Measurements from ENCODE around the gene GLRX3. TPM values are rescaled to one million over a fixed set of nuclear protein-coding genes. Genes with fewer than 3 reads are reported as not detected.

GLRX3 gene
- total and polyA plus RNA-seq, 2 of the 13 experiments (the other 11 are each of a cell fraction or from before 2014, with no cell fraction given), result 91.4 to 135 TPM

DNA sequence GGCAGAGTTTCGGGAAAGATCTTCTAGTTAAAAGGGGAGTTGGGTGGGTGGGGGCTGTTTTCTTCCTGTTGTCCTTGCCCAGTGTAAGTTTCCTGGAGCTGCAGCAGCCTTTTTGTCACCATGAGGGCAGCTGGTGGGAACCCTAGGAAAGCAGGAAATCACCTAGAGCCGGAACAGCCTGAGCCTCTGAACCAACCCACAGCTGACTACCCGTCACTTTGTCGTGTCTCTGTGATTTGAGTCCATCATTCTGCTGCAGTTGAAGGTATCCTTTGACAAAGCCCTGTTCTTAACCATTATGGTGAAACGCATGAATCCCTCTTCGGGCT, 24.4 kb upstream of the GLRX3 start:
- Histone ChIP-seq H4K20me1 (ENCODE audit: insufficient read depth, low read length) (peaks cover 5% of the 10 kb centered on the region; the same call in 1 of the 2 replicates), H3K4me1 (ENCODE audit: insufficient read depth, low read length) (peaks cover 23% of the 10 kb centered on the region), H3K79me2 (ENCODE audit: insufficient read depth, low read length) (peaks cover 10% of the 10 kb centered on the region), H3K27me3 (ENCODE audit: control insufficient read depth in 1 of 2, insufficient read depth in 2 of 2, low read length in 2 of 2) (peaks cover 0 to 4% of the 10 kb centered on the region in 2 experiments; a peak in 1 of 5 replicates), H3K4me3 (replicated peaks in 1 of 3; ENCODE audit: insufficient read depth in 1 of 3, low read depth in 2 of 3, low read length in 3 of 3) (peak overlapping the region; percentile 64 to 93 (median 73)), H3K9ac (ENCODE audit: insufficient read depth, low read depth, low read length) (peak overlapping the region; percentile 94), H3K9me3 (ENCODE audit: low read length) (no peaks in the 10 kb centered on the region), H3K27ac (ENCODE audit: extremely low read length, insufficient read depth, low read length) (peak overlapping the region; percentile 87), H3K36me3 (replicated peaks in 1 of 2; ENCODE audit: control insufficient read depth in 1 of 2, insufficient read depth in 2 of 2, low read length in 2 of 2) (no peaks in the 10 kb centered on the region), H3K4me2 (ENCODE audit: low read depth, low read length) (peak overlapping the region; percentile 77), H2AFZ (ENCODE audit: low read length) (no peak overlapping the region)
- POLR2A ChIA-PET, result interaction anchor here (2.2 to 4.0 kb wide), 2 partner anchors 14 to 26 kb away, joined by 6 to 221 read pairs; partner anchors contain the start of gene GLRX3
- intact Hi-C loops (cut with micrococcal nuclease; ENCODE audit: unreplicated experiment), result loop anchor here (2.0 to 10.0 kb wide), 2 partner anchors 67 to 647 kb away; partner anchors contain the start of gene MGMT
- 38% methylated on average over 5 of the region's 6 CpGs for WGBS (ENCODE audit: low lambda C conversion rate)
- in situ Hi-C loops (cut with HindIII; ENCODE audit: extremely low pct_ligation_motif_present, low pct_unique_long_range_greater_than_20kb), result no loop called here
- CTCF ChIA-PET (ENCODE audit: low intra/inter-chr PET ratio, low total read pairs), result no interaction called here
- TF ChIP-seq, protein P1, sequence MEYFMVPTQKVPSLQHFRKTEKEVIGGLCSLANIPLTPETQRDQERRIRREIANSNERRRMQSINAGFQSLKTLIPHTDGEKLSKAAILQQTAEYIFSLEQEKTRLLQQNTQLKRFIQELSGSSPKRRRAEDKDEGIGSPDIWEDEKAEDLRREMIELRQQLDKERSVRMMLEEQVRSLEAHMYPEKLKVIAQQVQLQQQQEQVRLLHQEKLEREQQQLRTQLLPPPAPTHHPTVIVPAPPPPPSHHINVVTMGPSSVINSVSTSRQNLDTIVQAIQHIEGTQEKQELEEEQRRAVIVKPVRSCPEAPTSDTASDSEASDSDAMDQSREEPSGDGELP (IDR thresholded peaks at IDR 0.05; ENCODE audit: borderline replicate concordance, low read depth), result peak; percentile 38; the same call in 1 of the 2 replicates
- TF ChIP-seq ZNF225 (CRISPR knock-in tag; IDR thresholded peaks at IDR 0.05) (no peak), KDM1A (CRISPR knock-in tag; IDR thresholded peaks at IDR 0.05) (peak; percentile 21; the same call in 1 of the 2 replicates), JARID2 (CRISPR knock-in tag; IDR thresholded peaks at IDR 0.05; ENCODE audit: insufficient replicate concordance) (no peak), MEIS1 (CRISPR knock-in tag; IDR thresholded peaks at IDR 0.05; ENCODE audit: borderline replicate concordance) (no peak), POLR2G (IDR thresholded peaks at IDR 0.05; ENCODE audit: low read depth, low read length) (no peak)
- TF ChIP-seq, protein P2, sequence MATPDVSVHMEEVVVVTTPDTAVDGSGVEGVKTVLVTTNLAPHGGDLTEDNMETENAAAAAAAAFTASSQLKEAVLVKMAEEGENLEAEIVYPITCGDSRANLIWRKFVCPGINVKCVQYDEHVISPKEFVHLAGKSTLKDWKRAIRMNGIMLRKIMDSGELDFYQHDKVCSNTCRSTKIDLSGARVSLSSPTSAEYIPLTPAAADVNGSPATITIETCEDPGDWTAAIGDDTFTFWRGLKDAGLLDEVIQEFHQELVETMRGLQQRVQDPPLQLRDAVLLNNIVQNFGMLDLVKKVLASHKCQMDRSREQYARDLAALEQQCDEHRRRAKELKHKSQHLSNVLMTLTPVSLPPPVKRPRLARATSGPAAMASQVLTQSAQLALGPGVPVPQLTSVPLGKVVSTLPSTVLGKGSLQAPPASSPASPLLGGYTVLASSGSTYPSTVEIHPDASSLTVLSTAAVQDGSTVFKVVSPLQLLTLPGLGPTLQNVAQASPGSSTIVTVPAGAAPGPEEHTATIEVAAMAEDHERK (CRISPR knock-in tag; IDR thresholded peaks at IDR 0.05; ENCODE audit: low read depth), result no peak
- TF ChIP-seq, protein P3, sequence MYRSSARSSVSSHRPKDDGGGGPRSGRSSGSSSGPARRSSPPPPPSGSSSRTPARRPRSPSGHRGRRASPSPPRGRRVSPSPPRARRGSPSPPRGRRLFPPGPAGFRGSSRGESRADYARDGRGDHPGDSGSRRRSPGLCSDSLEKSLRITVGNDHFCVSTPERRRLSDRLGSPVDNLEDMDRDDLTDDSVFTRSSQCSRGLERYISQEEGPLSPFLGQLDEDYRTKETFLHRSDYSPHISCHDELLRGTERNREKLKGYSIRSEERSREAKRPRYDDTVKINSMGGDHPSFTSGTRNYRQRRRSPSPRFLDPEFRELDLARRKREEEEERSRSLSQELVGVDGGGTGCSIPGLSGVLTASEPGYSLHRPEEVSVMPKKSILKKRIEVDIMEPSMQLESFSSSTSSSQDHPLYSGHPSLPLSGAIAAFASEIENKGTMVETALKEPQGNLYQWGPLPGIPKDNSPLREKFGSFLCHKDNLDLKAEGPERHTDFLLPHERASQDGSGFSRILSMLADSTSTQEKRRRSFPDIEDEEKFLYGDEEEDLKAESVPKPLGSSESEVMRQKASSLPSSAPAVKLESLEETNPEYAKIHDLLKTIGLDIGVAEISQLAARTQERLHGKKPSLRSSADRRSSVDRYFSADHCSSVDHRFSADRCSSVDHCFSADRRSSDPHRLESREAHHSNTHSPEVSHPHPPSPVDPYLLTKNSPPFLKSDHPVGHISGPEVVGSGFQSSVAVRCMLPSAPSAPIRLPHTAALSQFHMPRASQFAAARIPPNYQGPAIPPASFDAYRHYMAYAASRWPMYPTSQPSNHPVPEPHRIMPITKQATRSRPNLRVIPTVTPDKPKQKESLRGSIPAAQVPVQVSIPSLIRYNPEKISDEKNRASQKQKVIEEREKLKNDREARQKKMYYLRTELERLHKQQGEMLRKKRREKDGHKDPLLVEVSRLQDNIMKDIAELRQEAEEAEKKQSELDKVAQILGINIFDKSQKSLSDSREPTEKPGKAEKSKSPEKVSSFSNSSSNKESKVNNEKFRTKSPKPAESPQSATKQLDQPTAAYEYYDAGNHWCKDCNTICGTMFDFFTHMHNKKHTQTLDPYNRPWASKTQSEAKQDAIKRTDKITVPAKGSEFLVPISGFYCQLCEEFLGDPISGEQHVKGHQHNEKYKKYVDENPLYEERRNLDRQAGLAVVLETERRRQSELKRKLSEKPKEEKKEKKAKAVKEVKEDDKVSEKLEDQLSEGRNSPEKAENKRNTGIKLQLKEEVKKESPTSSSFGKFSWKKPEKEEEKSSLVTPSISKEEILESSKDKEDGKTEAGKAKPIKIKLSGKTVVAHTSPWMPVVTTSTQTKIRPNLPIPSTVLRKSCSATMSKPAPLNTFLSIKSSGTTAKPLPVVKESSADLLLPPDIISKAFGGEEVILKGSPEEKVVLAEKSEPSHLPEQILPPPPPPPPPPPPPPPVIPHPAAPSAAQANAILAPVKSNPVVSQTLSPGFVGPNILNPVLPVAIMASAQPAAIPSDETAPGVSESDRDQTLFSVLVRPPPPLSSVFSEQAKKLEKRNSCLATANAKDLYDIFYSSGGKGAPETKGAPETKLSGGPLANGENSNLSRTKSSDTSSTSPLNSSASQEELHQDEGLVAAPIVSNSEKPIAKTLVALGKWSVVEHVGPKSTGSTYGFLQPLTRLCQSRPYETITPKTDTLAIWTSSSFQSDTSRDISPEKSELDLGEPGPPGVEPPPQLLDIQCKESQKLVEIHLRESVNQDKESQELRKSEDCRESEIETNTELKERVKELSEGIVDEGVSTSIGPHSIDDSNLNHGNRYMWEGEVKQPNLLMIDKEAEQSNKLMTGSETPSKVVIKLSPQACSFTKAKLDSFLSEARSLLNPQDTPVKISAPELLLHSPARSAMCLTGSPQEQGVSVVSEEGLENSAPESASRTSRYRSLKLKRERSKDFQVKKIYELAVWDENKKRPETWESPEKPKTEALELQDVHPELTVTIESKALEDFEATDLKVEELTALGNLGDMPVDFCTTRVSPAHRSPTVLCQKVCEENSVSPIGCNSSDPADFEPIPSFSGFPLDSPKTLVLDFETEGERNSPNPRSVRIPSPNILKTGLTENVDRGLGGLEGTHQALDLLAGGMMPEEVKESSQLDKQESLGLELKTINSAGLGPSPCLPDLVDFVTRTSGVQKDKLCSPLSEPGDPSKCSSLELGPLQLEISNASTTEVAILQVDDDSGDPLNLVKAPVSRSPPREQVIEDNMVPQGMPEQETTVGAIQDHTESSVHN (CRISPR knock-in tag; IDR thresholded peaks at IDR 0.05), result no peak
- DNase-seq (ENCODE audit: low spot score), result no peak
- FAIRE-seq, result no peak
- ATAC-seq, result no peak
- no TSS peak for BruUV-seq (replicated peaks)

All from HepG2 (cell line).